Stimulated activated CD4-positive, alpha-beta T cell treated with anti-CD3 and anti-CD28 coated beads, Interleukin-15, amount 100 ng/mL, for 48 hours (primary cell): ENCODE results near the gene GPR61.
A peak's percentile ranks its signal among the peaks of the same experiment; 100 is the strongest.

Experiments used
- DNase-seq, 2 donors: peaks; one replicate each; pipeline ENCODE4 v3.0.0-alpha.2; 2020; ENCODE audit warnings: low read depth in 2 of 2

GPR61 gene

GRCh38 chr1:109535971-109536491, 3.6 kb upstream of the GPR61 start:
- no peak for DNase-seq

GRCh38 chr1:109537450-109538178, 2.1 kb upstream of the GPR61 start:
- DNase-seq: no peak

- DNase-seq: no peak
Measured at GRCh38 chr1:109538827-109539555, 681 bp upstream of the GPR61 start.

- DNase-seq: no peak
Measured at GRCh38 chr1:109541102-109541501, 1.4 kb downstream of the GPR61 start.

GRCh38 chr1:109542657-109543056, 3.0 kb downstream of the GPR61 start:
- no peak for DNase-seq

- DNase-seq: no peak
Measured at GRCh38 chr1:109543283-109543987, 3.8 kb downstream of the GPR61 start.

- DNase-seq: no peak
Measured at GRCh38 chr1:109543988-109544735, 4.5 kb downstream of the GPR61 start.

GRCh38 chr1:109546311-109547109, 6.8 kb downstream of the GPR61 start:
- peak; percentile 78 to 88 for DNase-seq

GRCh38 chr1:109547463-109548320, 8.0 kb downstream of the GPR61 start:
- DNase-seq: no peak

- DNase-seq: peak; percentile 90 to 91
Measured at GRCh38 chr1:109548321-109549267, 8.9 kb downstream of the GPR61 start, which contains the start of gene GNAI3. Gene GNAI3 (plus strand): TSS chr1:109548615. CDS start chr1:109548721, 106 bp downstream.

- no peak for DNase-seq
Measured at GRCh38 chr1:109556563-109556962, 16.9 kb downstream of the GPR61 start.

- DNase-seq: no peak
Measured at GRCh38 chr1:109557520-109557919, 17.8 kb downstream of the GPR61 start.

- no peak for DNase-seq
Measured at GRCh38 chr1:109559995-109560394, 20.3 kb downstream of the GPR61 start.

- no peak for DNase-seq
Measured at GRCh38 chr1:109564194-109564878, 24.7 kb downstream of the GPR61 start.

- DNase-seq: no peak
Measured at GRCh38 chr1:109565241-109565640, 25.6 kb downstream of the GPR61 start.

GRCh38 chr1:109566982-109567381, 27.3 kb downstream of the GPR61 start:
- DNase-seq: no peak

- DNase-seq: no peak
Measured at GRCh38 chr1:109567877-109568672, 28.4 kb downstream of the GPR61 start.
